Activated naive CD8-positive, alpha-beta T cell treated with anti-CD3 and anti-CD28 coated beads, Interleukin-2, amount 50 U/mL, for 16 hours (primary cell): Measurements from ENCODE around the gene SNX9.
"Not testable (repeated sequence)": the region's sequence is repeated elsewhere in the genome, so short reads cannot be mapped to it uniquely, and the experiment has no call there.

Experiments used
- DNase-seq: peaks from one replicate; pipeline ENCODE4 v3.0.0-alpha.2; 2020; ENCODE audit warnings: low read depth, low spot score

Gene SNX9

GRCh38 chr6:157831424-157832249 is 8.6 kb downstream of the SNX9 start:
- no peak for DNase-seq

- DNase-seq, result no peak
Observed at GRCh38 chr6:157832250-157832967, 9.4 kb downstream of the SNX9 start.

DNA sequence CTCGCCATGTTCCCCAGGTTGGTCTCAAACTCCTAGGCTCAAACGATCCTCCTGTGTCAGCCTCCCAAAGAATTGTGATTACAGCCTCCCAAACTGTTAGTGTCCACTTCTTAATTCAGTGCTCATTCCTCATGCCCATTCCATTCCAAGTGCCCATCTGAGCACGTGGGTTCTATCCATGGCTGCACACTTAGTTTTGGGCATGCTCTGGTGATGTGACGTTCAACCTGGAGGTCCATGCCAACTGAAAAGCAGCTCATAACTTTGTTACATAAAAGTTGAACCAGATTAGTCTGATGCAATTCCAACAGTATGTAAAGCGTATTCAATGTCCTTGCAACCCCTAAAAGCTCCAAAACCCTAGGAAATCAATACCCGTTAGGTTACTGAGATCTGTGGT is 11.5 kb downstream of the SNX9 start:
- no peak for DNase-seq

DNA sequence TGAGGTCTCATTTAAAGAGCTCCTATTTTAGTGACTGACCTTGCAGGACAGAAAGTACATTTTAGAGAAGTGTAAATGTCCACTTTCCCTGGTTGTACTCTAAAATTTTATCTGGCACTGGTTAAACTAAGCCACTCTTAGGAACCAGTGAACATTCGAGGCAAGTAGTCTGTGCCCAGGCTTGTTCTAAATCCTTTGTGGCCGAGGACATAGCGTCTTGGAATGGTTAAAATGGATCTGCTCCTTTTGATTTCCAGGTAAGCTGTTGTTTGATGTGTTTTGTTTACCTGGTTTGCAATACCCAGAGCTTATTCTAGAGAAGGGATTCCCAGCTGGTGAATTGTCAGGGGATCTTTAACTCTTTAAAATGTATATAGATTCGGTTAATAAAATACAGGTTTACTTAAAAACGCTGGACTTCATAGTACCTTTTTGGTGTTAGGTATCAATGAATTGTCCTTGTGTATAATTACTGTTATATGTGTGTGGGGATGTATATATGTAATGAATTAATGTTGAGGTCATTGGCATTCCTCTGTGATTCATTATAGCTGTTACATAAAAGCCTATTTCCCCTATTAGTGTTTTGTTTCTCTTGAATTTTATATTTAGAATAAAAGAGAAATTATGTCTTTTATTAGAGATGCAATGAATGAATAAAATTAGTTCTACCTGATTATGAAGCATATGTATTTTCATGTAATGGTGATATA is 15.8 kb downstream of the SNX9 start:
- no peak for DNase-seq

DNA sequence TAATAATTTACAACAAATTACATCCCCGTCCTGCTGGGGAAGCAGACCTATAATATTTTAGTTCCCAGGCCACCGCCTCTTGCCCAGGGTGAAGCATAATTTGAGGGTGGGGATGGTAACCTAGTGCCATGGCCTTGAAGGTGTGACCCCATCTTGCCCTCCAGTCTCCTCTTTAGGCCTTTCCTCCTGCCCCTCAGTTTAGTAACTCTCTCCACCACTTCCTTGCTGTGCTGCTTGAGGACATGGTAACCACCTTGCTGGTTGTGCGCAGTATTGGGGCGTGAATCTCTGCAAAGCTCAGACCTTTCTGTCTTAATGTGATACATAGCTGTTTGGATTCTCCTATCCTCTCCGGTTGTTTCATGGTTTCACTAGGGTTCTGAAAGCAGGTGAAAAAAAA is 16.6 kb downstream of the SNX9 start:
- no peak for DNase-seq

GRCh38 chr6:157840261-157840660 is 17.2 kb downstream of the SNX9 start:
- no peak for DNase-seq

GRCh38 chr6:157840776-157841175 is 17.7 kb downstream of the SNX9 start:
- DNase-seq, result no peak

- DNase-seq, result no peak
Observed at GRCh38 chr6:157841211-157841840, 18.3 kb downstream of the SNX9 start.

DNA sequence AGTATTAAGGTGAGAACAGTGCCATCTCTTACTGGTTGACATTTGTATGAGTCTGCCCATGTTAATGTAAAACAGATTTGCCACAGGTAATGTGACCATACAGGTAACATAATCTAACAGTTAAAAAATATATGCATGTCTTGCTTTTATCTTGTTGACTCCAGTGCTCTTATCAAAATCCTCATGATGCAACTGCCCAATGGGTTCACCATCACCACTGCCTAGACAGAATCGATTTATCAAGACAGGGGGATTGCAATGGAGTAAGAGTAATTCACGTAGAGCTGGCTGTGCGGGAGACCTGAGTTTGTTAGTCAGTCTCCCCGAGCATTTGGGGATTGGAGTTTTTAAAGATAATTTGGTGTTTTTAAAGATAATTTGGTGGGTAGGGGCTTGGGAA is 19.2 kb downstream of the SNX9 start:
- no peak for DNase-seq

DNA sequence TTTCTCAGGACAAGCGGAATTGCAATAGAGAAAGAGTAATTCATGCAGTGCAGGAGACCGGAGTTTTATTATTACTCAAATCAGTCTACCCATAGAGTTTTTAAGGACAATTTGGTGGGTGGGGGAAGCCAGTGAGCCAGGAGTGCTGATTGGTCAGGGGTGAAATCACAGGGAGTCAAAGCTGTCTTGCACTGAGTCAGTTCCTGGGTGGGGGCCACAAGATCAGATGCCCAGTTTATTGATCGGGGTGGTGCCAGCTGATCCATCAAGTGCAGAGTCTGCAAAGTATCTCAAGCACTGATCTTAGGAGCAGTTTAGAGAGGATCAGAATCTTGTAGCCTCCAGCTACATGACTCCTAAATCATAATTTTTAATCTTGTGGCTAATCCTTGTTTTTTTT is 21.1 kb downstream of the SNX9 start:
- DNase-seq, result not testable (repeated sequence)

DNA sequence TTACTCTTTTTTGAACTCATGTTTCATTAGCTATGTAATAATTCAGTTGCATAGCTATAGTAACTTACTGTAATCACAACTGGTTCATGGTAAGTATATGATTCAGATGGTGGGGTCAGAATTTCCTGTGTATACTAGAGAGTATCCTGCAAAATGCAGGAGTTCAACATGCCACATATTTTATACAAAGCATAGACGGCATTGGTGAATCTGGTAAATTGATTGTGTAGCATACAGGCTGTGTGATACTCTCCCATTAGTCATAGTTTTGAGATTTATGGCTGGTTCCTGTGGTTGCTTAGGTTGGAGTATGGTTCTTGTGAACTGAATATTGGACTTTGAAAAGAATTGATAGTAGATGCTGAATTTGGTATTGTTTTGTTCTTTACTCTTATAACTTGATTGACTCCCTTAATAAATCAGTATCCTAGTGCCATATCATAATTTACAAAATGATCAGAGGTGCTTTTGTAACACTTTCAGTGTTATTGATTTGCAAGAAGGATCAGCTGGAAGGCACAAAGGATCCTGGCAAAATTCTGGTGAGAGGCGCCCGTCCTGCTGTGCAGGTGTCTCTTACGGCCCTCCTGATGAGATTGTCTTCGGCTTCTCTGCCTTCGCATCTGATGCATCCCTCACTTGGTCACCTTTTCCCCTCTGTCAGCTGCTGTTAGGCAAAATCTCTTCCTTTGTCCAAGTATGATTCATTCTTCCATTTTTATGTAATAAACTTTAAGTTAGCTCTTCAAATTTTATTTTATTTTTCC is 22.6 kb downstream of the SNX9 start:
- no peak for DNase-seq

- DNase-seq, result no peak
Observed at GRCh38 chr6:157847846-157848245, 24.8 kb downstream of the SNX9 start.

DNA sequence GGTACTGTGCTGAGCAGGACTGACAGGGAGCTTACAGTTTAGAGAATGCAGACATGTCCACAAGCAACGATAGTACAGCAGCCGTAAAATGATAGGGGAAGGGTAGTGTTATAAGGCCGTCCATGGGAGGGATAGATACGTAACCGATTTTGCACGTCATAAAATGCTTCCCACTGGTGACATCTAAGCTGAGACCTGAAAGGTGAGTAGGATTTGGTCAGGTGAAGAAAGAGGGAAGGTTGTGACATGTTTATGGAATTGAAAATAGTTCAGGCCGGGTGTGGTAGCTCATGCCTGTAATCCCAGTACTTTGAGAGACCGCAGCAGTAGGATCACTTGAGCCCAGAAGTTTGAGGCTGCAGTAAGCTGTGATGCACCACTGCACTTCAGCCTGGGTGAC is 25.6 kb downstream of the SNX9 start:
- no peak for DNase-seq

DNA sequence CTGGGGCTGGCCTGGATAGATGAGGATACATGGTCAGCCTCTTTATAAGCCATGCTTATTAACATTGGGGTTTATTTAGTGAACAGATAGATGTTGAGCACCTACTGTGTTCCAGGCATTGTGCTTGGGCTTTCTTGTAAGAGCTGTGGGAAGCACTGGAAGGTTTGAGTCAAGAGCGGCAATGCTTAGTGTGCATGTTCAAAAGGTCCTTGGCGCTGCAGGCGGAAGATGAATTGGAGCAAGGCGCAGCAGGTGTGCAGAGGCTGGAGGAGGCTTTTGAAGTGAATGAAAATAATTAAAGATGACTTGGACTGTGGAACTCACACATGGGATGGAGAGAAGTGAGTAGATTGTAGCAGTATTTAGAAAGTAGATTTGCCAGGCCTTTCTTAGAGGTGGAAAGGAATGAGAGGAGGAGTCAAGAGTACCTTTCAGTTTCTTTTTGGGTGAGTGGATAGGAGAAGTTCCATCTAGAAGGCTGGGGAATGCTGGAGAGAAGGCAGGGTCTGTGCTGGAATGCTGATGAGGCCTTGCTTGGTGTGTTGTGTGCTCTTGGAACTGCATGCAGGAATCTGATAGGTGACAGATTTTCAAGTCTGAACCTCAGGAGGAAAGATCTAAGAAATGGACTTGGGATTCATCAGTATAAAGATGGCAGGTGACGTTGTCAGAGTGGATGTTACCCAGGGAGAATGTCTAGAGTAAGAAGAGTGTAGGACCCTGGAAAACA is 26.4 kb downstream of the SNX9 start:
- no peak for DNase-seq

DNA sequence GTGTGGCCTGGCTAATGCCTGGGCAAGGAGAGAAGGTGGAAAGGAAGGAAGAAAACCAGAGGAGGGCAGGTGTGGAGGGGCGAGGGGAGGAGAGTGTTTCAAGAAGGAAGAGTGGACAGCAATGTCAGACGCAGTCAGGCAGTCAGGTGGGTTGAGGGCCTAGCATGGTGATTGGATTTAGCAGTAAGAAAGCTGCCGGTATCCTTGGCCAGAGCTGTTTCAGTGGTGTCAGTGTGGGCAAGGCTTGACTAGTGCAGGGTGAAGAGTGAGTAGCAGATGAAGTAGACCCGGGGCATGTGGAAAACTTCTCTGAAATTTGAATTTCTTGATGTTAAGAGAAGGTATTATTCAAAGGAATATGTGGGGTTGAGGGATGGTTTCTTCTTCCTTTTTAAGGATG is 27.0 kb downstream of the SNX9 start:
- DNase-seq, result no peak

DNA sequence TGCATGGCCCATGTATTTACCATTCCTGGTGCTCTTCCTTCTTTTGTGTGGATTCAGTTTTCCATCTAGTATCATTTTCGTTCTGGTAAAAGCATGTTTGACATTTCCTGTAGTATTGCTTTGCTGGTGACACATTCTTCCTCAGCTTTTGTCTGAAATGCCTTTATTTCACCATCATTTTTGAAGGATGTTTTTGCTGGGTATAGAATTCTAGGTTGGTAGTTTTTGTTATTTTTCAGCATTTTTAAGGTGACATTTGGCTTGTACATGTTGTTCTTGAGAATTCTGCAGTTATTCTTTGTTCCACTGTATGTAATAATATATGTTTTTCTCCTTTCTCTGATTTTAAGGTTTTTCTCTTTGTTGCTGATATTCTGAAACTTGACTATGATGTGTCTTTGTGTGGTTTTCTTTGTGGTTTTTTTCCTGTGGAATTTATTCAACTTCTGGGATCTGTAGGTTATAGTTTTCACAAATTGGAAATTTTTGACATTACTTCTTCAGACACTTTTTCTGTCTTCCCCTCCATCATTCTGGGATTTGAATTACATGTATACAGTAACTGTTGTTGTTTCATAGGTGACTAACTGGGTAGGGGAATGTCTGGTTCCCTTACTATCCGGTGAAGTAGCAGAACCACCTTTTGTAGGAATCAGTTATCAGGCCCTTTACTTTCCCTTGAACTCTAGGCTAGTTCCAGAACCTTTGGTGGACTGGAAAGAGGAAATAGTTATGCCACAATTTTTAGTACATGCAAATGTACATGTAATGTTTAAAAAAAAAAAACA is 30.2 kb downstream of the SNX9 start:
- DNase-seq, result no peak

- DNase-seq, result no peak
Observed at GRCh38 chr6:157853902-157854502, 31.0 kb downstream of the SNX9 start.

- DNase-seq, result no peak
Observed at GRCh38 chr6:157855325-157855724, 32.3 kb downstream of the SNX9 start.

- not testable (repeated sequence) for DNase-seq
Observed at GRCh38 chr6:157855804-157856203, 32.8 kb downstream of the SNX9 start.
